Left ventricle myocardium superior (tissue), 1 donor: ENCODE results near the gene MYO1D. TPM values are rescaled to one million over a fixed set of nuclear protein-coding genes. Genes with fewer than 3 reads are reported as not detected.
A peak's percentile ranks its signal among the peaks of the same experiment; 100 is the strongest.
"Not testable (repeated sequence)": the region's sequence is repeated elsewhere in the genome, so short reads cannot be mapped to it uniquely, and the experiment has no call there.

Experiments
- ATAC-seq: fragments of 200-7000 bp; cut with Tn5 transposase; one replicate; pipeline ENCODE4 v1.9.1; 2020; ENCODE audit warnings: mild to moderate bottlenecking, moderate library complexity
- DNase-seq: peaks from one replicate; pipeline ENCODE4 v3.0.0-alpha.2; 2020
- intact Hi-C: fragments of 100-400 bp; cut with micrococcal nuclease; formaldehyde crosslinking; loops from one replicate; pipeline ENCODE4 v1.11.0; 2022
- total RNA-seq: library from RNA; stranded (reverse); fragmentation: NEBNext Ultra II Directional; extraction: Animal tissue kit (Norgen Biotek cat#: 25700); gene quantifications from one replicate; pipeline ENCODE4 v1.2.1, GENCODE V29; 2021
- donor health status: DM: no; HTN: yes; CAD: no; lungs with severe emphysema.

Gene MYO1D
- total RNA-seq, 1 donor from 2014 or later, result 6.4 TPM

- ATAC-seq, result no peak
- DNase-seq, result no peak
- intact Hi-C loops, result loop anchor here (10.0 kb wide), 1 partner anchor 293 kb away; no protein-coding TSS in a partner anchor
Observed at GRCh38 chr17:32757963-32758362, 119.0 kb downstream of the MYO1D start.

DNA sequence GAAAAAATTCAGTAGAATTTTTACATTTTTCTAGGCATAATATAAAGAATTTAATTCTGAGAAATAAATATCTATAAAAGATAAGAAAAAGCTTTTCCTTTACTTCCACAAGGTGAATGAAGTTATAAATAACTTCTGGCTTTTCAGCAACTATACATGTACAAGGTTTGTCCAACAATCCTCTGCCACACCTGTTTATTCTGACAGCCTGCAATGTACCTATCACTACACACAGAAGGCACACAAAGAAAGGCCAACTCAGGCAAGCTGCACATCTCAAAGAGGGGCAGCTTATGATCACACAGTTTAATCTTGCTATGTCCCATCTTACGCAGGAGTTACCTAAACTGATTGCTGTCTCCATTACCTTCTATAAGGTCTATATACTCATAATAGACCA is 120.2 kb downstream of the MYO1D start:
- intact Hi-C loops, result loop anchor here (10.0 kb wide), 1 partner anchor 292 kb away; no protein-coding TSS in a partner anchor
- DNase-seq, result no peak
- ATAC-seq, result no peak

DNA sequence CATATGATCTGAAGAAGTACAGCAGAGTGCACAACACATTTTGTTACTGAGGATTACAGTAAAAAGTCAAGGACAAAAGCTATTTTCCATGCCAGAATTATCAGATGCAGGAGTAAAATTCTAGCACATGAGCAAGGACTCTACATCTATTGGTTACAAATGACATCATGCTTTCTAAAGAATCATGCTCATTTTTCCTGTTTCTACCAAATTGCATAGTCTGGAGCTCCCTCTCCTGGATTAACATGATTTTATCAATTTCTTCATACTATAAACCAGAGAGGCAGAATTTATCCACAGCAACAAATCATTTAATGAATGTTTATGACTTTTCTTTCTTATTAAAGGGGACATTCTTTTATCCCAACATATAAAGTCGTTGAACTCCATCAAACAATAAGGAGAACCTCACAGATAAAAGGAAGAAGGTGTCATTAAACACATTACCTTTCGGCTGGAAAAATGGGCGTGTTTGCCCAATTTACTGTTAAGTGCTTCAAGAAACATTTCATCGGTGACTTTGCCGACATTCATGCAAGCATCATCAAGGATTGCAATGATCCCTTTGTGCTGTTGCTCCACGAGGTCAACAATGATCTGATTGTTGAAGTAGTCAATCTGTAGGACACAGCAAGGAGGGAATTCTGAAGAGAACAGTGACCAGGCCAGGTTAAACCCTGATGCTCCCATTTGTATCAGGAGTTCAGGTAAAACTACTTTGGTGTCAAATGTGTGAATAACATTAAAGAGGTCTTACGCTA is 121.7 kb downstream of the MYO1D start:
- intact Hi-C loops, result loop anchor here (10.0 kb wide), 1 partner anchor 290 kb away; no protein-coding TSS in a partner anchor
- peak; percentile 69 for ATAC-seq

GRCh38 chr17:32752934-32753333 is 124.0 kb downstream of the MYO1D start:
- DNase-seq (no peak), ATAC-seq (no peak)
- intact Hi-C loops, result loop anchor here (10.0 kb wide), 1 partner anchor 288 kb away; no protein-coding TSS in a partner anchor

More for the DNA sequence above, 121.7 kb downstream of the MYO1D start:
- DNase-seq, result no peak

GRCh38 chr17:32747856-32748255 is 129.1 kb downstream of the MYO1D start:
- no peak for DNase-seq
- intact Hi-C loops, result no loop called here
- ATAC-seq, result no peak

GRCh38 chr17:32746698-32747097 is 130.2 kb downstream of the MYO1D start:
- intact Hi-C loops, result no loop called here
- no peak for ATAC-seq
- no peak for DNase-seq

DNA sequence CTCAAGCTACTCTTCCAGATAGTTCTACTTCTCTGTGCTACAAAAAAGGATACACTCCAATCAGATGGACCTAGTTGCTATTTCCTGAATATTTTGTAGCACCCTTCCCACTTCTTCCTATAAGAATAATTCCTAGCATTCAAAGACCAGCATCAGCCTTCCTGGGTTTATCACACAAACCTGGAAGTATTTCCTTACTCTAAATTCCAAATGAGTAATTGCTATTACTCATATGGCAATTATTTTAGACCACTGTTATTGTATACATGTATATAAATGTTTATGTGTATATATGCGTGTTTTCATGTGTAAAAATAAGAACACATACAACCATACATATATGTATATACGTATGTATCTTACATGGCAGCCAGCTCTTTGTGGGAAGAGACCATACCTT is 130.6 kb downstream of the MYO1D start:
- no peak for ATAC-seq
- intact Hi-C loops, result no loop called here
- DNase-seq, result no peak

DNA sequence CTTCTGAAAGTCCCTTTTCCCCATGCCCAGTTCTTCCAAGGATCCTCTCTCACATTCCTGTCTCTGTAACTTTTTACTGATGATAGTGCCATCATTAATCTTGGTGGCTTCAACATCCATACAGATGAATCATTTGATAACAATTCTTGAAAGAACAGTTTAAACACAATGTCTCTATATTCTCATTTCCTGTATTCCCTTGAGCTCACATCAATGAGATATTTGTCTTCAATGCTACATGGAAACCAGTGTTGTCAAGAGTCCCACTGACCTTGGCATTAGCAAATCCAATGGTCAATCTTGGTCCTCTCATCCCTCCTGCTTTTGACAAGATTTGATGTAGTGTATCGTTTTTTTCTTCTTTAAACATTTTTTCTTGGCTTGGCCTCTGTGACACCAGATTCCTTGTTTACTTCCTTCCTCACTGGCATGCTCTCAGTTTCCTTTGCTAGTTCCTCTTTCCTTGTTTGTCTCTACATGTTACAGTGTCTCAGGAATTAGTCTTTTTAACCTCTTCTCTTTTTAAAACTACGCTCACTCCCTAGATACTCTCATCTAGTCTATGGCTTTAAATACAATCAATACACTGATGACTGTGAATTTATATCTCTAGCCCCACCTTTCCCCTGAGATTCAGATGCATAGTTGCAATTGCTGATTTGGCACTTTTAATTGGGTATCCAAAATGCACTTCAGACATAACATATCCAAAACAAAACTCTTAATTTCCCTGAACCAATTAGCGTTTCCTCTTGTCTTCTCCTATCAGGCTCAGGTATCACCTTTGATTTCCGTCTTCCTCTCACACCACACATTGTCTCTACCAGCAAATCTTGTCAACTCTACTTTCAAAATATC is 134.0 kb downstream of the MYO1D start:
- no peak for ATAC-seq
- no peak for DNase-seq
- intact Hi-C loops, result no loop called here

GRCh38 chr17:32741381-32741780 is 135.5 kb downstream of the MYO1D start:
- intact Hi-C loops, result no loop called here

DNA sequence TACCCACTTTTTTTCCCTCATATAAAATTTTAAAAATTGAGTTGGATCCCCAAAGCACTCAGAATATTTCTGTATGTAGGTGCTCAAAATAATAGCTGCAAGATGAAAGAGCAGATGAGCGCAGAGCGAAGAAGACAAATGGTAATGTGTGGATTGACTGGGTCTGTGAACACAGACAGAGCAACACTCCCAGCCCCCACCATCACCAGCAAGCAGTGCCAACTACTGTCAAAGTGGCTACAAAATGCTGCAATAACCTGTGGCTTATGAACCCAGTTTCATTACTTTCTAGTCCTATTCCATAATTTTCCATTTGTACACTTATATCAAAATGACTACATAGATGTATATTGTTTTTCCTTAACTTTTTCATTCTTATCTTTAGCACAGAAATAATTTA is 137.2 kb downstream of the MYO1D start:
- intact Hi-C loops, result no loop called here
- DNase-seq, result no peak
- no peak for ATAC-seq

More at GRCh38 chr17:32741381-32741780, 135.5 kb downstream of the MYO1D start:
- ATAC-seq (no peak), DNase-seq (no peak)

- intact Hi-C loops, ATAC-seq: not testable (repeated sequence)
Observed at GRCh38 chr17:32739151-32739550, 137.8 kb downstream of the MYO1D start.

DNA sequence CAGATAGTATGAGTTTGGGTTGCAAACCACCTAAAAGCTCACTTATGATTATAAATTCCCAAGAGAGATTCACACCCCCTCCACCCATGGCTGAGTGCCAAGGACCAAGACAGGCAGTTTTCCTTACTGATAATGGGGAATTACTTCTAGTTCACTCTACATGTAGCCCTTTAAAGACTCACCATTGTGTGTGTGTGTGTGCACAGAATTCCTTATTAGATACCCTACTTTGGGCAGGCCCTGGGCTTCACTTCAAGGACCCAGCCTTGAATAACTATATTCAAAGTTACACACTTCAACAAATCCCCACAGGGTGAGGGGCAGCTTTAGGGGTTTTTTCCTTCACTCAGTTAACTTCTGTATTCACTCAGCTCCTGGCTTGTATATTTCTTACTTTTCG is 143.5 kb downstream of the MYO1D start:
- ATAC-seq, result no peak

More at GRCh38 chr17:32739151-32739550, 137.8 kb downstream of the MYO1D start:
- DNase-seq, result not testable (repeated sequence)

GRCh38 chr17:32732900-32733299 is 144.0 kb downstream of the MYO1D start:
- intact Hi-C loops, result no loop called here
- no peak for ATAC-seq

More for the DNA sequence above, 143.5 kb downstream of the MYO1D start:
- intact Hi-C loops, result no loop called here
- DNase-seq, result no peak

GRCh38 chr17:32732296-32732642 is 144.7 kb downstream of the MYO1D start:
- intact Hi-C loops, result no loop called here
- ATAC-seq (no peak), DNase-seq (no peak)

More at GRCh38 chr17:32732900-32733299, 144.0 kb downstream of the MYO1D start:
- no peak for DNase-seq

DNA sequence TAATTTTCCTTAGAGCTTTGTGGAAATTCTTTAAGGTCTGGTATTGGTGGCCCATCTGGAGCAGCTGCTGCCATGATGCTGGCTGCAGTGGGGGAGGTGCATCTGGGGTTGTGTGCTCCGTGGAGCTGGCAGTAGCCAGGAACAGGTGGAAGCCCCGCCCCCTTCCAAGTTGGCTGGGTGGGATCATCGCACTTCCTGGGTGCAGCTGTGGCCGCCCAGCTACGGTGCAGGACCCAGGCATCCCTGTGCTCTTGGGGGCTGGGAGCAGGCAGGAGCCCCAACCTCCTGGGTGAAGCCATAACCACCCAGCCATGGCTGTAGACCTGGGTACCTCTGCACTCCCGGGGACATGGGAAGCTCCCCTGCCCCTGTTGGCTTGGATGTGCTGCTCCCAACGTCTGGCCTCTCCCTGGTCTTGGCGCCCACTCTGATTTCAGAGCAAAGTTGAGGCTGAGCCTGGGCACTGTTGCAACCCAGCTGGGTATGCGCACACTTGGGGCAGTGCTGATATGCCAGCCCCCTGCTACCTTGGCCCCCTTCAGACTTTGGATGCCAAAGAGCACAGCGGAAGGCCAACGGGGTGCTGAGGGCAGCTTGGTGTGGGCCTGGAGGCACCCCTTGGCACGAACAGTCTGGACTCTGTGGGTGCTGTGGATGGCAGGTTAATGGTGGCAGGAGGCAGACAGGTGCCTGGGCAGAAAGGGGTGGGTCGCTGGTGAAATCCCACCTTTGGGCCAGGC is 145.2 kb downstream of the MYO1D start:
- ATAC-seq, result no peak
- intact Hi-C loops, result no loop called here
- DNase-seq, result no peak

DNA sequence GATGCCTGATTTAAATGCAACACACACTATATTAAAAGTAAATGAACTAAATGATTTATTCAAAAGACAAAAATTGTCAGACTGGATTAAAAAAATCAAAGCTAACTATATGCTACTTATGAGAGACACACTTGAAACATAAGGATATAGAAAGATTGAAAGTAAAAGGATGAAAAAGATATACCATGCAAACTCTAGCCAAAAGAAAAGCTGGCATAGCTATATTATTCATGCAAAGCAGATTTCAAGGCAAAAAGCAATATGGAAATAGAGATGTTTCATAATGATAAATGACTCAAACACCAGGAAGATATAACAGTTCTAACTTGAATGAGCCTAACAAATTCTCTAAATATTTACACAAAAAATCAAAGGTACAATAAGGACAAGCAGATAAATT is 149.2 kb downstream of the MYO1D start:
- ATAC-seq, result no peak

GRCh38 chr17:32725697-32726096 is 151.2 kb downstream of the MYO1D start:
- DNase-seq (no peak), ATAC-seq (no peak)
- intact Hi-C loops, result no loop called here

More for the DNA sequence above, 149.2 kb downstream of the MYO1D start:
- no peak for DNase-seq
- intact Hi-C loops, result no loop called here

- DNase-seq (peak; percentile 41), ATAC-seq (peak; percentile 43)
- intact Hi-C loops, result no loop called here
Observed at GRCh38 chr17:32723310-32723955, 153.5 kb downstream of the MYO1D start.

DNA sequence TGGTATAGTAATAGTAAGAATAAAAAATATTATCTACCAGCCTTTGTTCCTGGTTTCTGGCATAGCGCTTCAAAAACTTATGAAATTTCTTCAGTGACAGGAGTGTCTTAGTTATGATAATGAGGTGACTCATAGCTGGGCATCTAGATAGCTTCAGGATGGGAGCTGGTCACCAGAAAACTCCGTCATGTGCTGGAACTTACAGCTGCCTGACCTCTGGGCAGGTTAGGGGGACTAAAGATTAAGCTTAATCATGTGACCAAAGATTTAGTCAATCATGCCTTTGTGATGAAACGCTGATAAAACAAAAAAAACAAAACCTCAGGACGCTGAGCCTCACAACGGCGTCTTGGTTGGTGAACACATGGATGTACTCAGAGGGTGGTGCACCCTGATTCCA is 154.2 kb downstream of the MYO1D start:
- ATAC-seq (no peak), DNase-seq (no peak)
- intact Hi-C loops, result no loop called here
